Osteocyte (in vitro differentiated cells): ENCODE results near the gene MT1G. TPM values are rescaled to one million over a fixed set of nuclear protein-coding genes. Genes with fewer than 3 reads are reported as not detected.

Experiments
- DNase-seq: peaks from one replicate; pipeline ENCODE4 v3.0.0; 2021; ENCODE audit warnings: mixed read lengths; ENCODE audit not compliant: unreplicated experiment; ENCODE audit errors: extremely low spot score
- H3K27ac Mint-ChIP-seq: one replicate; pipeline ENCODE4 v1.8.0; 2021; ENCODE audit warnings: mild to moderate bottlenecking, mixed read lengths; ENCODE audit not compliant: unreplicated experiment
- H3K27me3 Mint-ChIP-seq: one replicate; pipeline ENCODE4 v1.8.0; 2021; ENCODE audit warnings: mixed read lengths; ENCODE audit not compliant: unreplicated experiment
- H3K36me3 Mint-ChIP-seq: one replicate; pipeline ENCODE4 v1.8.0; 2021; ENCODE audit warnings: mixed read lengths; ENCODE audit not compliant: unreplicated experiment
- H3K4me1 Mint-ChIP-seq: one replicate; pipeline ENCODE4 v1.8.0; 2021; ENCODE audit warnings: mixed read lengths; ENCODE audit not compliant: unreplicated experiment
- H3K4me3 Mint-ChIP-seq: one replicate; pipeline ENCODE4 v1.8.0; 2021; ENCODE audit warnings: mild to moderate bottlenecking, moderate library complexity, mixed read lengths; ENCODE audit not compliant: unreplicated experiment
- H3K9me3 Mint-ChIP-seq: one replicate; pipeline ENCODE4 v1.8.0; 2021; ENCODE audit warnings: mixed read lengths; ENCODE audit not compliant: unreplicated experiment
- CTCF ChIP-seq: fragments of 200-600 bp; sonication (generic); IDR thresholded peaks from 2 replicates; pipeline ENCODE4 v1.5.0; 2021; ENCODE audit warnings: antibody characterized with exemption, mild to moderate bottlenecking, moderate library complexity
- total RNA-seq: library from RNA; stranded (reverse); gene quantifications from 2 replicates; pipeline ENCODE4 v1.2.1, GENCODE V29; 2021

The MT1G gene
- total RNA-seq, 1 donor from 2014 or later: not detected

DNA sequence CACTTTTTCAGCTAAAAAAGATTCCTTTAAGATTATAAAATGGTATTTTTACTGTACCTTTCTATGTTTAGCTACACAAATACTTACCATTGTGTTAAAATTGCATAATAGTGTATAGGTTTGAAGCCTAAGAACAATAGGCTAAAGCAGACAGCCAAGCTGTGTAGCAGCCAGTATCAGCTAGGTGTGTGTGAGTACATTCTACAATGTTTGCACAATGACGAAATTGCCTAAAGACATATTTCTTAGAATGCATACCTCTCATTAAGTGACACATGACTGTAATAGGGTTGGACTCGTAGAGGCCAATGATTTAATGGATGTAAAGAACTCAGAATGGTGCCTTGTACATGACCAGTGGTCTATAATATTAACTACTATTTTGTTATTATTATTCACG, 18.0 kb downstream of the MT1G start:
- peaks cover 29% of the 10 kb centered on the region for H3K27me3 Mint-ChIP-seq
- H3K36me3 Mint-ChIP-seq: no peaks in the 10 kb centered on the region
- no peak for TF ChIP-seq CTCF
- no peak for DNase-seq
- H3K4me1 Mint-ChIP-seq: peaks cover 12% of the 10 kb centered on the region
- H3K4me3 Mint-ChIP-seq: no peak overlapping the region
- H3K27ac Mint-ChIP-seq: no peak overlapping the region
- H3K9me3 Mint-ChIP-seq: no peaks in the 10 kb centered on the region

DNA sequence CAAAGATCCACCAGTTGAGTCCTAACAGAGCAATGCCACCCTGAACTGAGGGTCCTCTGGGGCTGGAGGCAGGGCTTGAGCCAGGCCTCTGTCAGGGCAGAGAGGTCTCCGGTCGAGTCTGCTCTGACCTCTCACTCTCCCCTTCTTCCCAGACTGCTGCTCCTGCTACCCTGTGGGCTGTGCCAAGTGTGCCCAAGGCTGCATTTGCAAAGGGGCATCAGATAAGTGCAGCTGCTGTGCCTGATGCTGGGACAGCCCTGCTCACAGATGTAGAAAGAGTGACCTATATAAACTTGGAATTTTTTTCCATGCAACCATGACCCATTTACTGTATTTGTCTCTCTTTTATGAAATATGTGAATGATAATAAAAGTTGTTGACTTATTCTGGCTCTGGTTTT, 18.6 kb downstream of the MT1G start:
- no peak for TF ChIP-seq CTCF
- H3K27ac Mint-ChIP-seq: no peak overlapping the region
- no peaks in the 10 kb centered on the region for H3K36me3 Mint-ChIP-seq
- H3K9me3 Mint-ChIP-seq: no peaks in the 10 kb centered on the region
- H3K4me1 Mint-ChIP-seq: peaks cover 8% of the 10 kb centered on the region
- H3K27me3 Mint-ChIP-seq: peaks cover 35% of the 10 kb centered on the region
- DNase-seq: no peak
- no peak overlapping the region for H3K4me3 Mint-ChIP-seq

- DNase-seq: no peak
- Mint-ChIP-seq H3K4me3 (no peak overlapping the region), H3K4me1 (peaks cover 7% of the 10 kb centered on the region), H3K9me3 (no peaks in the 10 kb centered on the region), H3K36me3 (no peaks in the 10 kb centered on the region), H3K27ac (no peak overlapping the region), H3K27me3 (peaks cover 41% of the 10 kb centered on the region)
- no peak for TF ChIP-seq CTCF
Observed at GRCh38 chr16:56647641-56648431, 20.0 kb downstream of the MT1G start.

GRCh38 chr16:56645838-56646237, 22.0 kb downstream of the MT1G start:
- DNase-seq: no peak
- H3K4me1 Mint-ChIP-seq: peaks cover 7% of the 10 kb centered on the region
- H3K4me3 Mint-ChIP-seq: no peak overlapping the region
- no peak overlapping the region for H3K27ac Mint-ChIP-seq
- no peaks in the 10 kb centered on the region for H3K36me3 Mint-ChIP-seq
- no peak for TF ChIP-seq CTCF
- no peaks in the 10 kb centered on the region for H3K9me3 Mint-ChIP-seq
- H3K27me3 Mint-ChIP-seq: peaks cover 36% of the 10 kb centered on the region

- Mint-ChIP-seq H3K27me3 (peaks cover 36% of the 10 kb centered on the region), H3K4me3 (no peak overlapping the region), H3K4me1 (peaks cover 7% of the 10 kb centered on the region), H3K9me3 (no peaks in the 10 kb centered on the region), H3K36me3 (no peaks in the 10 kb centered on the region), H3K27ac (no peak overlapping the region)
- DNase-seq: no peak
- TF ChIP-seq CTCF: no peak
Observed at GRCh38 chr16:56645311-56645710, 22.6 kb downstream of the MT1G start.
